GM19238 (cell line): Measurements from ENCODE around the gene CHIC2.
A peak's percentile ranks its signal among the peaks of the same experiment; 100 is the strongest.
"Not testable (repeated sequence)": the region's sequence is repeated elsewhere in the genome, so short reads cannot be mapped to it uniquely, and the experiment has no call there.

ENCODE experiments used
- DNase-seq: peaks from one replicate; pipeline ENCODE4 v3.0.0; 2011; ENCODE audit warnings: low spot score; ENCODE audit not compliant: insufficient read length

The CHIC2 gene

DNA sequence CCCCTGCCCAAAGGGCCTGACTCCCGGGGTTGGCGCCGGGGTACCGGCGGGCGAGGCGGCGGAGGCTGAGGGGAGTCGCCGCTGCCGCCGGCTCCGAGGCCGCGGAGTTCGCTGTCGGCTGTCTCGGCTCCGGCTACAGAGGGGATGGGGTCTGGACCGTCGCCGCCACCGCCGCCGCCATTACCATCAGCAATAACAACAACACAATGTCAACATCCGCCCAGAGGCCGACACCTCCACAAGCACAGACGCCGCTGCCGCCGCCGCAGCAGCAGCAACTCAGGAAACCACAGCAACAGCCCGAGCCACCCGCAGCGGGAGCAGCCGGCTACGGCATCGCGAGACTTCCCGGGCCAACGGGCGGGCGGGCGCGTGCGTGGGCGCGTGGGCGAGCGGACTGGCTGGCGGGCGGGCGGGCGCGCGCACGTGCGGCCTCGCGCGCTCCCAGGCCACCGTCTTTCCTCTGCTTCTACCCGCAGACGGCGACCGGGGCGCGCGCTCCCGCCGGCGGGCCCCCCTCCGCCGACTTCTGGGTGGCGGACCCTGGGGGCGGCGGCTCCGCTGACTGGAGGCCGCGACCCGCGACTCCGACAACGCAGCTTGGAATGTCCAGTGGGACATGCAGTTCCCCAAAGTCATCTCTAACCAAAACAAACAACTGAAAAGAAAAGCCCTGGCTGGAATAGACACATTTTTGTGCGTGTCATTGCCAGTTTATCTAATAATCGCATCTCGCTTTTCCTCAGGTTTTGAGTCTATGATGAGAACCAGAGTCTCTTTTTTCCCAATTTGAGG lies at the start of gene CHIC2:
Gene CHIC2, minus strand, starts transcription at position 289 of the 795 bp plus-strand sequence. CDS start 305 bp downstream, outside the sequence.
- peak; percentile 90 for DNase-seq

DNA sequence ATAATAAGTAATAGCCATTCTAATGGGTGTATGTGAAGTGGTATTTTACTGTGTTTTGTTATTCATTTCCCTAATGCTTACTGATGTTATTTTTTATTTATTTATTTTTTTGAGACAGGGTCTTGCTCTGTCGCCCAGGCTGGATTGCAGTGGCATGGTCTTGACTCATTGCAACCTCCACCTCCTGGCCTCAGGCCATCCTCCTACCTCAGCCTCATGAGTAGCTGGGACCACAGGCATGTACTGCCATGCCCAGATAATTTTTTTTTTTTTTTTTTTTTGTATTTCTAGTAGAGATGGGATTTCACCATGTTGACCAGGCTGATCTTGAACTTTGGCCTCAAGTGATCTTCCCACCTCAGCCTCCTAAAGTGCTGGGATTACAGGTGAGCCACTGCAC lies 48.8 kb upstream of the CHIC2 start:
- DNase-seq = not testable (repeated sequence)

GRCh38 chr4:54110019-54110416 lies 45.6 kb upstream of the CHIC2 start:
- no peak for DNase-seq

GRCh38 chr4:54109241-54110018 lies 45.0 kb upstream of the CHIC2 start:
- DNase-seq = no peak

DNA sequence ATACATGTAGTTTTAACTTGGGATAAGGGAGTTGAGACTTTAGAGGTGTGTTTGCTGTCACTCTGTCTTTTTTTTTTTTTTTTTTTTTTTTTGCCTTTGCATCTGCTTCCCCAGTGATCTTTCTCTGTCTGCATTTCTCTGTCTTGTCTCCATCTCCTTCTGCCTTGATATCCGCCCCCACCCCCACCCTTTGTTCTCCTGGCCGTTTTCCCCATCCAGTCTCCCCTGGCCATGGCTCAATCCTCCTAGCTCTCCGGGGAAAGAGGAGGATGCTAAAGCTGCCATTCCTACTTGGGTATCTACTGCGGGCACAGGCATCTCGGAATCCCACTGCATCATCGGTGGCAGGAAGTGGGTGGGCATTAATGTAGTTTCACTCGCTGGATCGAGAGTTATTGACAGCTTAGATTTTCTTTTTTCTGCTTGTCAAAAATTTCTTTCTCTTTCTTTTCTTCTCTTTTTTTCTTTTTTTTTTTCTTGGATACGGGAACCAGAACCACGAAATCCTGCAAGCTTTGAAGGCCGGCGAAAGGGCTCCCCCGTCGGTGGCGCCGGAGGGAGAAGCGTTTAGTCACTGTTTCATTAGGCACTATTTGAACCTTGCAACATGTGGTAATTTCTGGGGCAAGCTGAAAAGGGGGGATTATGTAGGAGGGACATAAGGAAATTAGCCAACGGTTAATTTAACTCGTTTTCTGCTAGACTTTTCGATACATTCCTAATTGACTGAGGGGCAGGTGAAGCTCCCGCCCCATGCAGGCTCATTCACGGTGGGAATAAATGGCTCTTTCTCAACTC lies 43.7 kb upstream of the CHIC2 start:
- no peak for DNase-seq

GRCh38 chr4:54104907-54105306 lies 40.5 kb upstream of the CHIC2 start:
- DNase-seq = no peak

DNA sequence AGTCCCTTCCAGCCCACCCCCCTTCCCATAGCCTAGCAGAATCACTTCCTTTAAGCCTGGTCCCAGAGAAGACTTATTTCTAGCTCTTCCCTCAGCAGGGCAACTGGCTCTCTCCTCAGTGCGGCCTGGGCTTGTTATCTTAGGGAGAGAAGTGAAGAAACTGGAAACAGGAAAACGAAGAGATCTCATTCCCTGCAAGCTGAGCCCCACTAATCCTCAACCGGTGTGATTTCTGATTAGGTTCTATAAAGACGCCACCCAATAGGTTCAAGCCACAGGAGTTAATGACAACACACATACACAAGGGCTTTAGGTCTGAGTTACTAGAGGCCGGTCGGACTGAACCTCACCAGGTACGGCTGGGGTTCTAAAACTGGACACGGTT lies 38.8 kb upstream of the CHIC2 start:
- no peak for DNase-seq

- no peak for DNase-seq
Observed at GRCh38 chr4:54102531-54103106, 38.2 kb upstream of the CHIC2 start.

DNA sequence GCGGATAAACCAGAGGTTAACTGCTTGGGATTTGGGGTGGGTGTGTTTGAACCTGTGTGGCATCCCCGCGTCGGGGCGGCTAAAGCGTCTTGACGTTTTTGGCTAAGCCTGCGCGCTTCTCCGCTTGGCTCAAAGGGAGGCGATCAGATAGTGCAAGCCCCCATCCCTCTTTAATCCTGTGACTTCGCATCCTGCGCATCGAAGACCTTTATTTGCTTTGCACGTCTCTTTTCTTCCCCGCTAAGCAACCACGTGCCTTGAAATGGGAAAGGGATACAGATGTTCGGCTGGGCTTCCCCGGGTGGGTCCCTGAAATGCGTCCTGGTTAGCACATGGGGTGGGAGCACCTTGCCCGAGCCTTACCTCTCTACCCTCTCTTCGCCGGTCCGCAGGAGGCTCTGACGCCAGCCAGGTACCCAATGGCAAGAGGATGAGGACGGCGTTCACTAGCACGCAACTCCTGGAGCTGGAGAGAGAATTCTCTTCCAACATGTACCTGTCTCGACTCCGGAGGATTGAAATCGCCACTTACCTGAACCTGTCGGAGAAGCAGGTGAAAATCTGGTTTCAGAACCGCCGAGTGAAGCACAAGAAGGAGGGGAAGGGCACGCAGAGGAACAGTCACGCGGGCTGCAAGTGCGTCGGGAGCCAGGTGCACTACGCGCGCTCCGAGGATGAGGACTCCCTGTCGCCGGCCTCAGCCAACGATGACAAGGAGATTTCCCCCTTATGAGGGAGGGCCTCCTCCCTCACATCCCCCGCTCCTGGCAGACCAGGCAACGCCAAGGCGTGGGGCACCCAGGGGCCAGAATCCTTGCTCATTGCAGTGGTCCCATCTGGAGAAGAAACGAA lies 37.0 kb upstream of the CHIC2 start:
- DNase-seq = no peak

DNA sequence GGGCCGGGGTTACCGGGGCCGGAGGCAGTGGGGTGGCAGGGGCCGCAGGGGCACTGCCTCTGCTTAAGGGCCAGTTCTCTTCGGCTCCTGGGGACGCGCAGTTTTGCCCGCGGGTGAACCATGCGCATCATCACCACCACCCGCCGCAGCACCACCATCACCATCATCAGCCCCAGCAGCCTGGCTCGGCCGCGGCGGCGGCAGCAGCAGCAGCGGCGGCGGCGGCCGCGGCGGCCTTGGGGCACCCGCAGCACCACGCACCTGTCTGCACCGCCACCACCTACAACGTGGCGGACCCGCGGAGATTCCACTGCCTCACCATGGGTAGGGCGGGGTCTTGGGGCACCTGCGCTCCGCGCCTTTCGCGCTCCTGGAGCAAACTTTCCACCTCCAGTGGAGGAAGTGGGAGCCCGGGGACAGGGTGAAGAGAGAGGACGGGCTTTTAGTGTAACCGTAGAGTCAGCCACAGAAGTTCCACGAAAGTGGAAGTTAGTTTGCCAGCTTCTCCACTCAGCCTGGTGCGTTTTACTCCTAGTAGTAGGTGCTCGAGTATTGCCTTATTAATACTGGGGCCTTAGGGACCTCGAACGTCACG lies 36.3 kb upstream of the CHIC2 start:
- DNase-seq = no peak

DNA sequence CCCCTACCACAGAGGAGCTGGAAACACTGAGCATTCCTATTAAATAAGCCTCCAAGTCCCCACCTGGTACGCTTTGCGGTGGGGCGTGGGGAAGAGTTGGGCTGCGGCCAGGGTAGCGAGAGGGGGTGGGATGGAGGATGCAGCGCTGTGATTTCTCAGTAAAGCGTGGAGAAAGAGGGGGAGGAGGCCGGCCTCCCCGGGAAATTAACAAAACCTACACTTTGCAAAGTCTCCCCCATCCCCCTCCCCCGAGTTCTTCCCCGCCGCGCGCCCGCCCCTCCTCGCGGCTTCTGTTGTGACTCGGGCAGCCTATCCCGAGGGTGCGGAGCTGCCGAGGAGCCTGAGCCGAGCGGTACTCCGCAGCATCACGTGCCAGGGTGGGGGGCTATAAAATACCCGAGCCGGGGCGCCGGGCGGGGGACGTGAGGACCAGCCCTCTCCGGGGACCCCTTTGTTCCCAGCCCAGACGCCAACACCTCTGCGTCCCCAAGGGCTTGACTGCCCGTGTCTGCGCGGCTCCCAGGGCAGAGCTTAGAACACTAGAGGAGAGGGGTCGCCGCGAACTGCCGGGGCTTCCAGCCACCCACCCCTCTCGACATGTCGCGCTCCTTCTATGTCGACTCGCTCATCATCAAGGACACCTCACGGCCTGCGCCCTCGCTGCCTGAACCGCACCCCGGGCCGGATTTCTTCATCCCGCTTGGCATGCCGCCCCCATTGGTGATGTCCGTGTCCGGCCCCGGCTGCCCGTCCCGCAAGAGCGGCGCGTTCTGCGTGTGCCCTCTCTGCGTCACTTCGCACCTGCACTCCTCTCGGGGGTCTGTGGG lies 35.6 kb upstream of the CHIC2 start, which contains the start of gene GSX2:
Gene GSX2, plus strand, starts transcription at position 416 of the 827 bp plus-strand sequence. Its CDS starts 182 bp downstream, at position 598.
- no peak for DNase-seq

DNA sequence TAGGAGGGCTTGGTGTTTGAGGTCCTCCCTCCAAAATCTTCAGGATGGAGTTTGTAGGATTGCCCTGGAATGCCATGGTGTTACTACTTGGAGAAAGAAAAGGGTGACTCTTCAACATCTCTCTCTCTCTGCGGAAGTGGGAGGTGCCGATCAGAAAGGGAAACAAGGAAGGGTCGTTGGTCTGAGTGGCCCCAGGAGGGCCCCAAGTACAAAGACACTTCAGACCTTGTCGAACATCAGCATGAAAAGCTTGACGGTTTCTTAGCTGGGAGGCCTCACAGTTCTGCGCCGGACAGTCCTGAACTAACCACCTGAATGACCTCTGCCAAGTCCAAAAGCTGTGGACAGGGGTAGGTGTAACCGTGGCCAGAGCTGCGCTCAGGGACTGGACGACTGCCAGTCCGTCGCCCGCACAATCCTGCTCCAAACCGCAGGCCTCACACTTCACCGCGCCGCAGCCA lies 34.9 kb upstream of the CHIC2 start:
- DNase-seq = no peak

DNA sequence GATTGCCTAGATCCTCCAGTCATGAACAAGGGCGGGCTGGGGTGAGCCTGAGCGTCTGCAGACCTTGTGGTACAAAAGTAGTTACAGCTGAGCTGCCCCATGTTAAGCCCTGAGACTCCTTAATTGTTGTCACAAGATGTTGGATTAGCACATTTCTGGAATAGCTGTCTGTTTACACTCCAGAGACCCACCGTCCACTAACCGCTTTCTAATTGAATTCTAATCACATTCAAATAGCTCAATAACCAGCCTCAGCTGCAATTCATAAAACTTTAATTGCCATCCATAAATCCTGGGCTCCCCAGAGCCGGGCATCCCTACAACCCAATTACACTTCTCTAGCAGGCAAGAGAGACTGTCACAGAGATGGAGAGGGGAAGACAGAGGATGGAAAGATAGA lies 34.0 kb upstream of the CHIC2 start:
- no peak for DNase-seq

DNA sequence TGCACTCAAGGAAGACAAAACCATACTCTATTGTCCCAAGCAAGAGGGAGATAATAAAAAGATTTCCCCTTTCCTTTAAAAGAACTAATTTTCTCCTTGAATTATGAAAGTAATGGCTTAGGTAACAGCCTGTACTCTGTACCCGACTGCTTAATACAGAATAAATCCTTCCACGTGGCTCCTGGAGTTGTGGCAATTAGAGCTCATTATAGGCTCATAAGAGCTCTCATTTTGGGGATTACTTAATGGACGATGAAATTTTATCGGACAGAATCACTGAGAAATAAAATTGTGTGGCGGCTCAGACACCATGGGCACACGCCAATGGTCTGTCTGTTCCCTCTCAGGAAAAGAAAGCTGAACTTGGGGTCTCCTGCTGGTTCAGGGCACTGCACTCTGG lies 32.7 kb upstream of the CHIC2 start:
- no peak for DNase-seq

DNA sequence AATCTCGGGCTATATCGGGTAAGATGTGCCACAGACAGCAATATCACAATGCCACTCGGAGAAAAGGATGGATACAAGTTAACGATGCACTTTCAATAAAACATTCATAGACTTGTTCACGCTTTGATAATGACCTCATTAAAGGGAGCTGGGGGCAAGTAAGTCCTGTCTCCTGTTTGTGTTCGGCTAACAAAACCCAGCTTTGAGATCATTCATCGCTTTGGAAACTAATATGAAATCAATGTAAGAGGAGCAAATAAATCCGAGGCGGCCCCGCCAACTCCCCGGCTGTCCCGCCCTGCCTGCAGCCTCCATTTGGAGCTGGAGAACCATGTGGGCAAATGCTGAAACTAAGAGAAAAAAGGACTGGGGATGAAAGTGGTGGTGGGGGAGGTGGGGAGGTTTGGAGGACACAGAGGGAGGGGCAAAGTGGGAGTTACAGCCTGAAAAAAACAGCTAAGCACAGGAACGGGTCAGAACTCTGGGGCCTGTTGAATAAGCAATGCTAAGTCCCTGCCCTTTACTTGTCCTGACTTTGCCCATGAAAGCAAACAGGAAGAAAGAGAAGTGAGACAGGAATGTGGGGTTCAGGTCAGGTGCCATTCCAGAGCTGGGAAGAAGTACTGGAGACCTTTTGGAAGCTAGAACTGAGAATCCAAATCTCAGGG lies 32.0 kb upstream of the CHIC2 start:
- DNase-seq = no peak

DNA sequence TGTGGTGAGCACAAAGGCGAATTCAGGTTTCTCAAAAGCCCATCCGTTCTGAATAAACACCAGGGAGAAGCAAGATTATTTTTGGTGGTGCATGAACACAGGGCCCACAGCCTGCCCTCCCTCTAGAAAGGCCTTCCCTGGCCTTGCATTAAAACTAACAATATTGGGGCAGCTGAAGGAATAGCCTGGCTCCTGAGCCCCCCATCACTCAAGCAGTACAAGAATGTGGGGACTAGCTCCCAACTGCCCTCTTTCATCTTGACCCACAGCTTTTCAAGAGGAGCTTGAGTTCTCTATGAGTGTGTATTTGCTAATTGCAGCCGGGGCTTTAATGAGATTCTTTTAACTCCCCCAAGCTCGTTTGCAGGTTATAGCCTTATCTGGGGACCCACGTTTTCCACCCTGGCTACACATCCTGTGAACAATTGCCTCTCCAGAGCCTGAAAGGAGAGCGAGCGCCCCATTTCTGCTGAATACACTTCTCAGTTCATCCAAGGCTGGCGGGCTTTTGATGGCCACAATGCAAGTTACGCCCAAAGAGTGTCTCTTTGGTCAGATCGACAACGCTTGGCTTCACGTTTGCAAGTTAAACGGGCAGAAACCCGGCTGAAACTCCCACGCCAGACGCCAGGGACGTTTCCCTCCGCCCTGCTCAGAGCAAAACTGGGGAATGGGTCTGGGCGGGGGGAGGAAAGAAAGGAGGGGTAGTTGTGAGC lies 30.9 kb upstream of the CHIC2 start:
- DNase-seq = no peak

GRCh38 chr4:54094451-54094850 lies 30.0 kb upstream of the CHIC2 start:
- no peak for DNase-seq
